ENCODE measurements around the gene NCK1.
A peak's percentile ranks its signal among the peaks of the same experiment; 100 is the strongest.

The NCK1 gene

GRCh38 chr3:136861890-136862616, at the start of gene NCK1:
NCK1 (plus strand) TSS chr3:136862208; CDS start chr3:136928002, 65,794 bp downstream.
- DNase-seq (ENCODE audit: low spot score), result peak; percentile 94

DNA sequence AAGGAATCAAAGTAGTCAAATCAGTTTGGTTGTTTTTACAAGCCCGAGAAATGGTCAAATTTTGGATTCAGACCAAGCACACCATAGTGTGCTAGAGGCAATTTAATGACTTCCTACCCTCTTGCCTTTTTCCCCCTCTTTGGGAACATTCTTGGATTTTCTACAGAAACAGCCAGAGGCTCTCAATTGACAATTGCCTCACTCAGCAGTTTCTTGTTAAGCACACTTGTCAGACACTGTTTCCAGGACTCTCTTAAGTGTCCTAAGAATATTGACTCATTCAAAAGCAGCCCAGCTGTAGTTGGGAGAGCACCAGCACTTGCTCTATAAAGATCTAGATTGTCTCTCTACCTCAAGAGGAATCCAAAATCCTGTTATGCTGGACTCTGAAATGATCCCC, 44.6 kb upstream of the NCK1 start:
- DNase-seq (ENCODE audit: low spot score), result no peak

- DNase-seq (ENCODE audit: low spot score), result peak; percentile 70
Observed at GRCh38 chr3:136818191-136818768, 43.7 kb upstream of the NCK1 start.

GRCh38 chr3:136818769-136819391, 43.1 kb upstream of the NCK1 start, which contains the start of gene SLC35G2:
SLC35G2 (plus strand) TSS chr3:136819126; CDS start chr3:136854461, 35,335 bp downstream.
- peak; percentile 76 for DNase-seq (ENCODE audit: low spot score)

DNA sequence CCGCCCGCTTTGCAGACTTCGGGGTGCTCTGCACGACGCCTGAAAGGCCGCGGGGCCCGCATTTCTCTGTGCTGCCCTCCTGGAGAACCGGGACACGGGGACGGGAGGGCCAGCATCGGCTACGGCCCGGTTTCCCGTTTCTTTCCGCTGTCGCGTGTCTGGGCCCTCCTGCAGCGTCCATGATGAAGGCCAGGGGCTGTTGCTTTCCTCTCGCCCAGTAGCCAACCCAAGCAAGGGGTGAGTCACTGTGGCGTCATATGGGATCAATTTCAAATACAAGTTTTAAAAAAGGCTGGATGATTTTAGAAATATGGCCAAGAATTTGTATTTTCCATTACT, 42.6 kb upstream of the NCK1 start:
- peak; percentile 45 for DNase-seq (ENCODE audit: low spot score)

GRCh38 chr3:136819731-136820679, 42.0 kb upstream of the NCK1 start:
- peak; percentile 66 for DNase-seq (ENCODE audit: low spot score)

GRCh38 chr3:136831461-136831860, 30.5 kb upstream of the NCK1 start:
- DNase-seq (ENCODE audit: low spot score), result no peak

DNA sequence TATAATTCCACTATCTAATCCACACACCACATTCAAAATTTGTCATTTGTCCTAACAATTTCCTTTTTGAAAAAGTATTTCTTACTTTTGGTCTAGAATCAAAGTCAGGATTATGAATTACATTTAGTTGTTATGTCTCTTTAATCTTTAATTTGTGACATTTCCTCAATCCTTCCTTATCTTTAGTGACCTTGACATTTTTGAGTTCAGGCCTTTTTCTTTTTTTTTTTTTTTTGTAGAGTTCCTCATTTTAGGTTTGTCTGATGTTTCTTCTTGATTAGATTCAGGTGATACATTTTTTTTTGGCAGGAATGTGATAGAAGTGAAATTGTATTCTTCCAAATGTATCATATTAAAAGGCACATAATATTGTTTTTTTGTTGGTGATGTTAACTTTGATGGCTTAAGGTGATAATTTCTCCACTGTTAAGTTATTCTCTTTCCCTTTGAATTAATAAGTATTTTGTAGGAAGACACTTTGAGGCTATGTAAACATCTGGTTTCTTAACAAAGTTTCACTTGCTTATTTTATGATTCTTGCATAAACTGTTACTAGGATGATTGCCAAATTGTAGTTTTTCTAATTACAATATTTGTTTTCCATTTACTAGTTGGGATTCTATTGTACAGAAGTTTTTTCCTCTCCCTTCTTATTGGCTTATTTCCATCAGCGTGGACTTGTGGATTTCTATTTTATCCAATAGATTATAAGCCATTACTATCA, 26.8 kb upstream of the NCK1 start:
- DNase-seq (ENCODE audit: low spot score), result no peak

DNA sequence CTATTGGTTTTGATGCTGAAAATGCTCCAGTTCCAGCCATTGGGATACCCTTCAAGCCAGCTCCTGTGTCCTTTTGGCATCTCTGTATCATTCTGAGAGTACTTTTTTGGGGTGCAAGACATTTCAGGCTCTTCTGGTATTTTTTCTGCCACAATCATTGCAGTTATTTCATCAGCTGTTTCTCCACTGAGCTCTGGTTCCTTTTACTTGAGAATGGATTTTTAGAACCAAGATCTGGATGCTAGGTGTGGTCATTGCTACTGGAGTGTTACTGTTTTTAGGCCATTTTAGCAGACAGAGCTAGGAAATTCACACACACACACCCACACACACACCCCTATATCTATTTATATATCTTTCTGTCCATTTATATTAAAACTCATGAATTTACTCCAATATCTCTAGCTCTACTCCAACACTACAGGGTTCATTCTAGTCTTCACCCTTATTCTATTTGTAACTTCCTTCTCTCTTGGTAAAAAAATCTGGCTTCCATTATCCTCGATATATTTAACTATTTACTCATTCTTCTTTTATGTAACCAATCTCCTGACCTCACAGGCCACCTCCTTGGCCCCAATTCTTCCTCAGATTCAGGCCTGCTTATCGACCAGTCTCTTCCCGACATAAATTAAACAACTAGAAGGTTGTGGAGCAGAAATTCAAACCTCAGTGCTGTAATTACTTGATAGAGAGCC, 26.0 kb upstream of the NCK1 start:
- no peak for DNase-seq (ENCODE audit: low spot score)

DNA sequence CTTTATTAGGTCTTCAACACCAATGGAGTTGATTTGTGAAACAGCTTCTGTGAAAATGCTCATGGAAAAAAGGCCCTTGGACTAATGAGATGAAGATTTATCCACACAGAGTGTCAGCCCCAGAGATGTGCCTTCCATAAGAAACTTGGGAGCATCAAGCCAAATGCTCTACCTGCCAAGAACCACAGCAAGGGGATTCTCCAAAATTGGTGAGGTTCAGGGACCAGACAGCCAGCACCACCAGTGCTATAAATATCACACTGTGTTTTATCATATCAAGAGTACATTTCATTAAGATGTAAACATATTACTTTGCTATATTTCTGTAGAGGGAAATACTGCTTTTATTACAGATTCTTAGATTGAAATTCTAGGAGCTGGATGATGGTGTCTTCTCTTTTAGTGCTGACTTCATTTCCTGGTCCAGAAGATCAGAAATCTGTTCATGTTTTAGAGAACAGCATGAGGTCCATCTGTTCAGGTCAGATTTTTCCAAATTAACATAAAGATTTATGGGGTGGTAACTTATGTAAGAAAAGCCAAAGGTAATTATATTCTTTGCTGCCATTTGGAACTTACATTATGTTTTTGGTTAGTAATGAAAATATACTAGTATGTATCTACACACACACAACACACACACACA, 25.4 kb upstream of the NCK1 start:
- no peak for DNase-seq (ENCODE audit: low spot score)

- DNase-seq (ENCODE audit: low spot score), result no peak
Observed at GRCh38 chr3:136838641-136839555, 23.1 kb upstream of the NCK1 start.

- DNase-seq (ENCODE audit: low spot score), result no peak
Observed at GRCh38 chr3:136839556-136839931, 22.5 kb upstream of the NCK1 start.

DNA sequence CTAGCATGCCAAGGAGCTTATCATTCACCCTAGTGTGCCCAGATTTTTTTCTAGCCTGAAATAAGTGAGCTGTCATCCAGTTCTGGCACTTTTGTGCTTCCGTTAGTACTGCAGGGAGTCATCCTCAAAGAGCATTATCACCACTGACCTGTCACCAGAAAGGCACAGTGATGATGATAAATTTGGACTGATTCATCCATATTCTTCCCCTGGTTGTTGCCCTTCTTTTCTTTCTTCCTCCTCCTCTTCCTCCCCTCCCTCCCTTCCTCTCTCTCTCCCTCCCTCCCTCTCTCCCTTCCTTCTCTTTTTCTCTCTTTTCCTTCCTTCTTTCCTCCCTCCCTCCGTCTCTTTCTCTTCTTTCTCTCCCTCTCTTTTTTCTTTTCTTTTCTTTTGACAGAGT, 21.8 kb upstream of the NCK1 start:
- no peak for DNase-seq (ENCODE audit: low spot score)

GRCh38 chr3:136842294-136842693, 19.7 kb upstream of the NCK1 start:
- no peak for DNase-seq (ENCODE audit: low spot score)

- DNase-seq (ENCODE audit: low spot score), result no peak
Observed at GRCh38 chr3:136844724-136845123, 17.3 kb upstream of the NCK1 start.

DNA sequence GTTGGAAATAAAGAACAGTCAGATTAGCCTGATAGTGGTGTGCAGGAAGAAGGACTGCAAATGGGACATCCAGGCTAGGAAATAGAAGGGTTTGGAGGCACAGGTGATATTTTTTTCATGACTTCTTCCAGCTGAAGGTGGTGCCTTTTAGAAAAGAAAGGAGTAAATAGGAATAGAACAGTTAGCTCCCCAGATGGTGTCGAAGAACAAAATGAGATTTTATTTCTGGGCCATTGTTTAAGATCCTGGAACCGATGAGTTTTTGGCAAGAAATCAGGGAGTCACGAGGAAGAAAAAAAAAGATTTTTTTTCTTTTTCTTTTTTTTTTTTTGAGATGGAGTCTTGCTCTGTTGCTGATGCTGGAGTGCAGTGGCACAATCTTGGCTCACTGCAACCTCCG, 9.8 kb upstream of the NCK1 start:
- no peak for DNase-seq (ENCODE audit: low spot score)

DNA sequence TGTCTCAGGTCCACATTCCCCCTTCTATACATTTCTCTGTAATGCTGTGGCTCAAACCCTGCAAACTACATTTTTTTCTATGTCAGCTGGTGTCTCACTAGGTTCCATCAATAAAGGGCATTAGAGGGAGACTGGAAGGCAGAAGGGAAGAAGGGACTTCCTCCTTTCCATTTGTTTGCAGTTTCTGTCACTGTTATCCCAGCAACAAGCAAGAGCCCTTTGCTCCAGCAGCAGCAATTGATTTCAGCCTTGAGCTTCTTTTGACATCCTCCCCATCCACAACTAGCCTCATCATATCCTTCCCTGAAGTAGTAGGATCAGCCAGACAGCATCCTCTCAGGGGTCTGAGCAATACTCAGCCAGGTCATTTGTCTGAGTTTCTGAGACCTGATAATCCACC, 5.3 kb upstream of the NCK1 start:
- DNase-seq (ENCODE audit: low spot score), result no peak

GRCh38 chr3:136858381-136858780, 3.6 kb upstream of the NCK1 start:
- DNase-seq (ENCODE audit: low spot score), result no peak

GRCh38 chr3:136860541-136860940, 1.5 kb upstream of the NCK1 start:
- DNase-seq (ENCODE audit: low spot score), result peak; percentile 23

Data from iPS-NIHi11 (cell line).